Fibroblast of the aortic adventitia (primary cell): Measurements from ENCODE around the gene GSTM5. TPM values are rescaled to one million over a fixed set of nuclear protein-coding genes. Genes with fewer than 3 reads are reported as not detected.
"Not testable (repeated sequence)": the region's sequence is repeated elsewhere in the genome, so short reads cannot be mapped to it uniquely, and the experiment has no call there.

ENCODE experiments used
- DNase-seq: peaks from one replicate; pipeline ENCODE4 v3.0.0-alpha.2; 2010; ENCODE audit warnings: low read depth
- H3K4me3 ChIP-seq: 2 replicates; pipeline ENCODE4 v1.5.1; 2011; ENCODE audit warnings: low read depth, mild to moderate bottlenecking, control low read depth, low read length, moderate library complexity
- total RNA-seq: library from RNA; depleted of rRNA; stranded (reverse); fragments of >200 nt; gene quantifications from 2 replicates; pipeline ENCODE4 v1.2.3, GENCODE V29; 2012; ENCODE audit warnings: low replicate concordance
- TF ChIP-seq, protein P1 (sequence below): IDR thresholded peaks from 2 replicates; pipeline ENCODE4 v1.5.1; 2011; ENCODE audit warnings: mild to moderate bottlenecking, low read length, control low read depth, inconsistent platforms; ENCODE audit not compliant: insufficient read depth

Gene GSTM5
- total RNA-seq = 6.1 and 13.0 TPM in 2 replicates

DNA sequence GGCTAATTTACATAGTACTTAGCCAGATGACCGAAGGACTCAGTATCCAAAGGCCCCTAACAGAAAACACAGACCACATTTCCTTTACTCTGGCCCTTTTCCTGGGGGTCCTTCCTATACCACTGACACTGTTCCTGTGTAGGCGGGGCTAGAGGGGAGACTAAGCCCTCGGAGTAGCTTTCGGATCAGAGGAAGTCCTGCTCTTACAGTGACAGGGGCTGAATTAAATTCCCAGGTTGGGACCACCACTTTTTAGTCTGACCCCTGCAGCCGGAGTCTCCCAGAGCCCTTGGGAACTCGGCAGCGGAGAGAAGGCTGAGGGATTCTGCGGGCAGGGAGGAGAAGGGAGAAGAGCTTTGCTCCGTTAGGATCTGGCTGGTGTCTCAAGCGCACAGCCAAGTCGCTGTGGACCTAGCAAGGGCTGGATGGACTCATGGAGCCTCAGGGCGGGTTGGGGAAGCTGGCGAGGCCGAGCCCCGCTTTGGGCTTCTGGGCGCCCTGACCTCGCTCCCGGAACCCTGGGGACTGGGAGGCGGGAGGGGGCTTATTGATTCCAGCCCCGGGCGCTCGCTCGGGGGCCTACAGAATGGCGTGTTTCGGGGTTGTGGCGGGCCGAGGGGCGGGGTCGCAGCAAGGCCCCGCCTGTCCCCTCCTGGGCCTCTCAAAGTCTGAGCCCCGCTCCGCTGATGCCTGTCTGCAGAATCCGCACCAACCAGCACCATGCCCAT is at the start of gene GSTM5:
TSS of gene GSTM5 (plus strand) at position 659 of the 728 bp plus-strand sequence. CDS start at position 721, 62 bp downstream.
- not testable (repeated sequence) for DNase-seq, H3K4me3 ChIP-seq

DNA sequence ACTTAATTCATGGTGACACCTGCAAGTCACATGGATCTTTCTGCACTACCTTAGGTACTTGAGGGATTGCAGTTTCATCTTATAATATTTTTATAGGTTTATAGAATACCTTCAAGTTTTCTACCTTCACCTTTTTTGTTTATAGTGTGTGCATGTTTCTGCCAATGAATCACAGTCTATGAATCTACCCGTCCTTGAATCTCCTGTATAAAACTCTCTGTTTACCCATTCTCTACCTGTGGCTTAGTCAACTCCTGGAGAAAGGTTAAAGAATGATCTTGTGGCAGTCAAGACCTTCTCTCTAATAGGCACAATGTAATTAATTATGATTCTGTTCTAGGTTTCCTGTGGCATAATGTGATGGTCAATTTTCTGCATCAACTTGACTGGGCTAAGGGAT is 47.4 kb upstream of the GSTM5 start:
- no peak for DNase-seq

DNA sequence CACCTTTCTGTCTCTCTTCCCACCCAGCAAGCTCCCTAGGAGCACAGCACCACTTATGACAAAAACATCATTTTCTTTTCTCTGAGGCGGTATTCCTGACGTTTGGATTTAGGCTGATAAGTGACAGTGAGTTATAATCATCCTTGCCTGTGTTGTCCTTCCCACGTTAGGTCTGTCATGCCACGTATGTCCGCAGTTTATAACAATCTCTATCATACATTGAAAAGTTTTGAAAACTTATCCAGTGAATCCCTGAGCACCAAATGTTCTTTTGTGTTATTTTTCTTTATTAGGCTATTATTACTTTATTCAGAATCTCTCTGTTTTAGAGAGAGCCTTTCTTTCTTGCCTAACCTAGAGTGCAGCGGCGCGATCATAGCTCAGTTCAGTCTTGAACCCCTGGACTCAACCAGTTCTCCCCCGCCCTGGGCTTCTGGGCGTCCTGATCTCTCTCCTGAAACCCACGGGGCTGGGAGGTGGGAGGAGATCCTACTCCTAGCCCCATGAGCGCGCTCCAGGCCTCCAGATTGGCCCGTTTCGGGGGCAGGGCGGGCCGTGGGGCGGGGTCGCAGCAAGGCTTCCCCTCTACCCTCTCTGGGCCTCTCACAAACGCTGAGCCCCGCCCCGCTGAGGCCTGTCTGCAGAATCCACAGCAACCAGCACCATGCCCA is 44.5 kb upstream of the GSTM5 start, which contains the start of gene GSTM2:
TSS of gene GSTM2 (plus strand) at position 606 of the 671 bp plus-strand sequence. CDS start at position 665, 59 bp downstream.
- H3K4me3 ChIP-seq = peak within 1 kb of the TSS; percentile 66
- TF ChIP-seq, protein P1, sequence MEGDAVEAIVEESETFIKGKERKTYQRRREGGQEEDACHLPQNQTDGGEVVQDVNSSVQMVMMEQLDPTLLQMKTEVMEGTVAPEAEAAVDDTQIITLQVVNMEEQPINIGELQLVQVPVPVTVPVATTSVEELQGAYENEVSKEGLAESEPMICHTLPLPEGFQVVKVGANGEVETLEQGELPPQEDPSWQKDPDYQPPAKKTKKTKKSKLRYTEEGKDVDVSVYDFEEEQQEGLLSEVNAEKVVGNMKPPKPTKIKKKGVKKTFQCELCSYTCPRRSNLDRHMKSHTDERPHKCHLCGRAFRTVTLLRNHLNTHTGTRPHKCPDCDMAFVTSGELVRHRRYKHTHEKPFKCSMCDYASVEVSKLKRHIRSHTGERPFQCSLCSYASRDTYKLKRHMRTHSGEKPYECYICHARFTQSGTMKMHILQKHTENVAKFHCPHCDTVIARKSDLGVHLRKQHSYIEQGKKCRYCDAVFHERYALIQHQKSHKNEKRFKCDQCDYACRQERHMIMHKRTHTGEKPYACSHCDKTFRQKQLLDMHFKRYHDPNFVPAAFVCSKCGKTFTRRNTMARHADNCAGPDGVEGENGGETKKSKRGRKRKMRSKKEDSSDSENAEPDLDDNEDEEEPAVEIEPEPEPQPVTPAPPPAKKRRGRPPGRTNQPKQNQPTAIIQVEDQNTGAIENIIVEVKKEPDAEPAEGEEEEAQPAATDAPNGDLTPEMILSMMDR = no peak
- DNase-seq = peak; percentile 77

More for the DNA sequence above, 47.4 kb upstream of the GSTM5 start:
- H3K4me3 ChIP-seq = no peak overlapping the region
- TF ChIP-seq, protein P1 = no peak

DNA sequence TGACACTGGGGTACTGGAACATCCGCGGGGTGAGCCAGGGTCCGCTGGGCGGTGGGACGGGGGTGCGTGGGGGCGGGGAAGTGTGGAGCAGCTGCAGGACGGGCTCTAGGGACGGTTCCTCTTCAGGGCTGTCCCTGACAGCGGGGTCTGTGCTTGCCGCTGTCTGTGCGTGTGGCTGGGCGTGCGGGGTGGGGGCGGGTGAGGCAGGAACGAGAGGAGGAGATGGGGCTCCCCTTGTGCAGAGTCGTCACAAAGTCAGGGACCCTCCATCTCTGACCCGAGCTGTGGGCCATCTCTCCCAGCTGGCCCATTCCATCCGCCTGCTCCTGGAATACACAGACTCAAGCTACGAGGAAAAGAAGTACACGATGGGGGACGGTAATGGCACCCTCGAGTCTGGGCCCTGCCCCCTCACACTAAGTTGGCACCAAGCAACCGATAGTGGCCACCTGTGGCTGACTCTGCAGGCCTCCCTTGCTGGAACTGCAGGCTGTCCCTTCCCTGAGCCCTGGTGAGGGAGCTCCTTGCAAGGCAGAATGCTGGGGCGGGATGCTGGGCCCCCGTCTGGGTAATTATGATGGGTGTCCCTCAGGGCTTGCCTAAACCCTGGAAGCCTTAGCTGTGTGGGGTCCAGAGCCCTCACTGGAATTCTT is 43.8 kb upstream of the GSTM5 start:
- no peak for DNase-seq
- TF ChIP-seq, protein P1 = no peak
- peak overlapping the region; percentile 66 for H3K4me3 ChIP-seq

DNA sequence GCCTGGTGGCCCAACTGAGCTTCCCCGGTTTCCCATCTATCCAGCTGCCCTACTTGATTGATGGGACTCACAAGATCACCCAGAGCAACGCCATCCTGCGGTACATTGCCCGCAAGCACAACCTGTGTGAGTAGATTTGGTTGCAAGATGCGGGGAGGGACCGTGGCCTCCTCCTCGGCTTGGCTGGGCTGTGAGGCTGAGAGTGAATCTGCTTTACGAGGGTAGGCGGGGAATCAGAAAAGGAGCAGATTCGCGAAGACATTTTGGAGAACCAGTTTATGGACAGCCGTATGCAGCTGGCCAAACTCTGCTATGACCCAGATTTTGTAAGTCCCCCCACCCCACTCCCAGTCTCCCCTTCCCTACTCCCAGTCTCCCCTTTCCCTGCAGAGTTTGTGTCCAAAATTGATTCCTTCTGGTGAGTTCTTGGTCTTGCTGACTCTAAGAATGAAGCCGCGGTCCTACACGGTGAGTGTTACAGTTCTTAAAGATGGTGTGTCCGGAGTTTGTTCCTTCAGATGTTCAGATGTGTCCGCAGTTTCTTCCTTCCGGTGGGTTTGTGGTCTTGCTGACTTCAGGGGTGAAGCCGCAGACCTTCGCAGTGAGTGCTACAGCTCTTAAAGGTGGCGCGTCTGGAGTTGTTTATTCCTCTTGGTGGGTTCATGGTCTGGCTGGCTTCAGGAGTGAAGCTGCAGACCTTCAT is 42.7 kb upstream of the GSTM5 start:
- no peak overlapping the region for H3K4me3 ChIP-seq
- no peak for DNase-seq
- TF ChIP-seq, protein P1 = no peak

DNA sequence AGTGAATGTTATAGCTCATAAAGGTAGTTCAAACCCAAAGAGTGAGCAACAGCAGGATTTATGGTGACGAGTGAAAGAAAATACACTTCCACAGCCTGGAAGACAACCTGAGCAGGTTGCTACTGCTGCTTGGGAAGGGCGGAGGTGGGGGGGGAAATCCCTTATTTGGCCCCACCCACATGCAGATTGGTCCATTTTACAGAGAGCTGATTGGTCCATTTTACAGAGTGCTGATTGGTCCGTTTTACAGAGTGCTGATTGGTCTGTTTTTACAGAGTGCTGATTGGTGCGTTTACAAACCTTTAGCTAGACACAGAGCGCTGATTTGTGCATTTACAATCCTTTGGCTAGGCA is 42.1 kb upstream of the GSTM5 start:
- H3K4me3 ChIP-seq, DNase-seq: not testable (repeated sequence)

DNA sequence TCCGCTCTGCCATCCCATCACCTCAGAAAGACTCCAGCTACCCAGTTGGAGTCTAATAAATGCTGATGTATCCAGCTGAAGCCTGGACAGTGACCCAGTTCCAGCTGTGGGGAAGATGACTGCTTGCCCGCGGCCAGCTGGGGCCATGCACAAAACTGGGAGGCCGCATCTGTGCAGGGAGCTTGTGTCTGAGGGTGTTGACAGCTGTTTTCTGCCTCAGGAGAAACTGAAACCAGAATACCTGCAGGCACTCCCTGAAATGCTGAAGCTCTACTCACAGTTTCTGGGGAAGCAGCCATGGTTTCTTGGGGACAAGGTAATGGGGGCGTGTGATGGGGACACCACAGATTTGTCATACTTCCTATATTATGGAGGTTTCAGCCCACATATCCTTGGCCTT is 41.0 kb upstream of the GSTM5 start:
- TF ChIP-seq, protein P1 = no peak
- DNase-seq = no peak

DNA sequence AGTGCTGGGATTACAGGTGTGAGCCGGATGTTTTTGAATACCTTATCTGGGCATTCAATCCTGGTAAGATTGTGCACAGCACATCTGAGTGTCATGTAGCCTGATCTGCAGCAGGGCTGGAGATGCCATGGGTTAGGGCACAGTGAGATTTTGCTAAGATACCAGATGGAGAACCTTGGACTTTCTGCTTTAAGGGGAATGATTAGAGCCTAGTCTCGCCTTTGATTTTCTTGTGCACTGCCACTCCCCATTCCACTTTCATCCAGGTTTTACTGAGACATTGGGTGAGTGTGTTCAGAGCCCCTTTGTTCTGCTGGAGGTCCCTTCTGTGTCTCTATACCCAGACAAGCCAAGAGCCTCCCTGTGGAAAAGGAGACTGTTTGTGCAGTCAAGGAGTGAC is 38.2 kb upstream of the GSTM5 start:
- H3K4me3 ChIP-seq, DNase-seq: not testable (repeated sequence)

More for the DNA sequence above, 41.0 kb upstream of the GSTM5 start:
- no peak overlapping the region for H3K4me3 ChIP-seq

DNA sequence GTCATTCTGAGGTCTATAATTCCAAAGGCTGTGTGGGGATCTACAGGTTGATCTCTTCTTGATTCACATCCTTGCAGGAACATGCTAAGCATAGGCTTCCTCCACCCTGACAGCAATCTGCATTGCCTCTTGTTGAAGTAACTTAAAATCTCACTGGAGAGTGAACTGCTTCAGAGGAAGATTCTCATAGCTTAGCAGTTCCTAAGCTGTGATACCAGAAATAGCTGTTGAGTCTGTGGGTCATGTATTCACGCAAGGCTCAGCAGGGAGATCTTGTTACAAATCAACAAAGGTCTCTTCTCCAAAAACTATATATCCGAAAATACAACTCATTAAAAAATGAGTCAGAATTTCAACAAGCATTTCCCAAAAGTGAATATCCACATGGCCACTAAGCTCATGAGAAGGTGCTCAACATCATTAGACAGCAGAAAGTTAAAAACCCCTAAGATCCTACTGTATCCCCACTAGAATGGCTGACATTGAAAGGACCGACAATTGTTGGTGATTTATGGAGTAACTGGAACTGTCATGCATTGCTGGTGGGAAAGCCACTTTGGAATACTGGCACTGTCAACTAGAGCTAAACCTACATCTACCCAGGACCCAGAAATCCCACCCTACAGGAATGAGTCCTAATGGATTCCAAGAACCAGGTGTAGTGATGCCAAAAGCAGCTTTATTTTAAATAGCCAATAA is 35.2 kb upstream of the GSTM5 start:
- DNase-seq, H3K4me3 ChIP-seq: not testable (repeated sequence)
